Pancreas (tissue), 10 donors: ENCODE results near the gene VIM. TPM values are rescaled to one million over a fixed set of nuclear protein-coding genes. Genes with fewer than 3 reads are reported as not detected.

Experiments used
- ATAC-seq, 4 donors: fragments of 200-7000 bp; cut with Tn5 transposase; one replicate each; pipeline versions ENCODE4 v1.8.0 to v1.9.1; 2020; ENCODE audit warnings: mild to moderate bottlenecking in 4 of 4, moderate library complexity in 4 of 4
- DNase-seq, 6 donors: peaks; one replicate each; pipeline ENCODE4 v3.0.0-alpha.2; 2020
- FAIRE-seq: peaks from 2 replicates; lab custom pipeline; 2012; peaks lifted over from hg19 to GRCh38; lab: Jason Lieb, UNC
- H3K27ac ChIP-seq, 4 donors: fragments of 200-600 bp; sonication (generic); 1 replicate in 3 of 4; 2 replicates in 1 of 4; pipeline versions ENCODE4 v1.5.0 to v1.8.0; 2020
- H3K27me3 ChIP-seq, 4 donors: fragments of 200-600 bp; one replicate each; pipeline ENCODE4 v1.8.0; 2021
- H3K36me3 ChIP-seq, 3 donors: fragments of 200-600 bp; sonication (generic) in 1 of 3; one replicate each; pipeline versions ENCODE4 v1.5.0 to v1.8.0; 2020 to 2021
- H3K4me1 ChIP-seq, 3 donors: fragments of 200-600 bp; one replicate each; pipeline ENCODE4 v1.8.0; 2021
- H3K4me3 ChIP-seq, 4 donors: fragments of 200-600 bp; sonication (generic) in 2 of 4; one replicate each; pipeline versions ENCODE4 v1.5.0 to v1.8.0; 2020 to 2021
- H3K9me3 ChIP-seq, 4 donors: fragments of 200-600 bp; one replicate each; pipeline ENCODE4 v1.8.0; 2021
- CTCF ChIP-seq, 4 donors: fragments of 200-600 bp; sonication (generic) in 3 of 4; IDR thresholded peaks; one replicate each; pipeline versions ENCODE4 v1.5.0 to v1.8.0; 2021; ENCODE audit warnings: antibody characterized with exemption in 4 of 4
- WGBS, 2 donors: extraction: QIAGEN DNeasy Blood & Tissue Kit; methylation state at CpG; one replicate each; pipeline ENCODE4 v1.1.7; 2013; 5-methylcytosine and 5-hydroxymethylcytosine counted together
- intact Hi-C, 3 donors: fragments of 100-400 bp; cut with DNase I; formaldehyde crosslinking; loops; one replicate each; pipeline versions ENCODE4 v1.11.1 to v1.14.2; 2022
- polyA plus RNA-seq, 2 donors: library from polyadenylated mRNA; stranded (reverse); fragments of 200-250 nt; gene quantifications; one replicate each; pipeline ENCODE4 v1.2.3, GENCODE V29; 2013
- total RNA-seq, 6 donors: library from RNA; stranded (reverse); fragmentation: NEBNext Ultra II Directional in 4 of 6; extraction: Animal tissue kit (Norgen Biotek cat#: 25700) in 4 of 6; gene quantifications; one replicate each; pipeline versions ENCODE4 v1.2.1 to v1.2.4, GENCODE V29; 2021 to 2023
- donor health status: healthy with polysubstance abuse.
- donor health status: DM: no; HTN: no; CAD: no; lungs with moderate emphysema.
- donor health status: DM: no; HTN: no; CAD: no.
- donor health status: control.
- donor health status: control.
- donor health status: Bipolar disorder and iron deficiency.
- donor health status: DM: yes; HTN: yes; CAD: no.
- donor health status: DM: no; HTN: no; CAD: no.
- donor health status: DM: no; HTN: no; CAD: no.
- donor health status: DM: yes; HTN: yes; CAD: no.

Gene VIM
- total and polyA plus RNA-seq, 8 donors, result 133 to 546 (median 163) TPM

- ATAC-seq (no peak), FAIRE-seq (no peak), DNase-seq (no peak)
- Histone ChIP-seq H3K4me3 (no peak overlapping the region), H3K4me1 (peaks cover 8 to 23% (median 19%) of the 10 kb centered on the region in 3 donors), H3K27ac (no peak overlapping the region), H3K36me3 (peaks cover 0 to 20% (median 8%) of the 10 kb centered on the region in 3 donors), H3K9me3 (no peaks in the 10 kb centered on the region), H3K27me3 (no peaks in the 10 kb centered on the region)
- WGBS, 2 donors, result 16 to 60% methylated on average over 1 of the region's 1 CpG
- intact Hi-C loops, result no loop called here
- no peak for TF ChIP-seq CTCF (IDR thresholded peaks at IDR 0.05)
These were observed 8.6 kb downstream of the VIM start for GRCh38 chr10:17236468-17237148.

- Histone ChIP-seq H3K36me3 (peaks cover 0 to 20% (median 8%) of the 10 kb centered on the region in 3 donors), H3K4me1 (peaks cover 8 to 18% (median 14%) of the 10 kb centered on the region in 3 donors), H3K4me3 (no peak overlapping the region), H3K27ac (no peak overlapping the region), H3K9me3 (no peaks in the 10 kb centered on the region), H3K27me3 (no peaks in the 10 kb centered on the region)
- intact Hi-C loops, result no loop called here
- 58% methylated on average over 5 of the region's 5 CpGs for WGBS, 2 donors
- TF ChIP-seq CTCF (IDR thresholded peaks at IDR 0.05), result no peak
- no peak for DNase-seq
- ATAC-seq, result no peak
- no peak for FAIRE-seq
These were observed 9.1 kb downstream of the VIM start for GRCh38 chr10:17237149-17237527.

- Histone ChIP-seq H3K36me3 (peaks cover 0 to 20% (median 8%) of the 10 kb centered on the region in 3 donors), H3K4me3 (no peak overlapping the region), H3K27ac (no peak overlapping the region), H3K27me3 (no peaks in the 10 kb centered on the region), H3K4me1 (peaks cover under 1 to 10% (median 5%) of the 10 kb centered on the region in 3 donors), H3K9me3 (no peaks in the 10 kb centered on the region)
- WGBS, 2 donors, result 90 to 93% methylated on average over 4 of the region's 4 CpGs
- no peak for FAIRE-seq
- DNase-seq, result no peak
- ATAC-seq, result no peak
- intact Hi-C loops, result no loop called here
- no peak for TF ChIP-seq CTCF (IDR thresholded peaks at IDR 0.05)
These were observed 9.9 kb downstream of the VIM start for GRCh38 chr10:17237915-17238444.

GRCh38 chr10:17238445-17239291 is 10.6 kb downstream of the VIM start:
- Histone ChIP-seq H3K4me1 (peaks cover 0 to 3% (median 0%) of the 10 kb centered on the region in 3 donors), H3K36me3 (peaks cover 0 to 20% (median 8%) of the 10 kb centered on the region in 3 donors), H3K9me3 (no peaks in the 10 kb centered on the region), H3K27ac (no peak overlapping the region), H3K27me3 (no peaks in the 10 kb centered on the region), H3K4me3 (no peak overlapping the region)
- WGBS, 2 donors, result 73 to 82% methylated on average over 12 of the region's 12 CpGs
- intact Hi-C loops, result no loop called here
- ATAC-seq, result peak in 2 of 4 donors; percentile 14 to 36
- DNase-seq, result no peak
- TF ChIP-seq CTCF (IDR thresholded peaks at IDR 0.05), result no peak
- no peak for FAIRE-seq
